ENCODE data around the gene ST3GAL2. TPM values are rescaled to one million over a fixed set of nuclear protein-coding genes. Genes with fewer than 3 reads are reported as not detected.
"Not testable (repeated sequence)": the region's sequence is repeated elsewhere in the genome, so short reads cannot be mapped to it uniquely, and the experiment has no call there.

The ST3GAL2 gene
- total and polyA plus RNA-seq, 5 donors, result 13.3 to 21.3 (median 18.9) TPM

GRCh38 chr16:70450142-70451003 is 11.5 kb upstream of the ST3GAL2 start:
- ATAC-seq; H3K27ac ChIP-seq (ENCODE audit: low read length); H3K4me3 ChIP-seq (ENCODE audit: low read length); H3K9me3 ChIP-seq (ENCODE audit: control insufficient read depth, low read length); H3K4me1 ChIP-seq (ENCODE audit: control insufficient read depth, insufficient read depth, low read length); H3K27me3 ChIP-seq (ENCODE audit: control insufficient read depth, insufficient read depth); intact Hi-C loops (cut with DNase I): not testable (repeated sequence)
- DNase-seq, result peak in 2 of 3 donors; percentile 37 to 38
- WGBS, result 61% methylated on average over 37 of the region's 37 CpGs

- ATAC-seq (no peak), DNase-seq (no peak)
- intact Hi-C loops (cut with DNase I), result no loop called here
- no peaks in the 10 kb centered on the region for H3K4me1 ChIP-seq (ENCODE audit: control insufficient read depth, insufficient read depth, low read length)
- H3K4me3 ChIP-seq (ENCODE audit: low read length), result no peak overlapping the region
- no peaks in the 10 kb centered on the region for H3K27me3 ChIP-seq (ENCODE audit: control insufficient read depth, insufficient read depth)
- 90% methylated on average over 6 of the region's 6 CpGs for WGBS
- no peak overlapping the region for H3K27ac ChIP-seq (ENCODE audit: low read length)
- no peaks in the 10 kb centered on the region for H3K9me3 ChIP-seq (ENCODE audit: control insufficient read depth, low read length)
These were observed 9.2 kb upstream of the ST3GAL2 start for GRCh38 chr16:70448075-70448474.

- H3K9me3 ChIP-seq (ENCODE audit: control insufficient read depth, low read length), result no peaks in the 10 kb centered on the region
- no peak overlapping the region for H3K4me3 ChIP-seq (ENCODE audit: low read length)
- intact Hi-C loops (cut with DNase I), result no loop called here
- H3K4me1 ChIP-seq (ENCODE audit: control insufficient read depth, insufficient read depth, low read length), result no peaks in the 10 kb centered on the region
- ATAC-seq, result peak; percentile 40 to 70
- DNase-seq, result peak in 1 of 3 donors; percentile 18
- 68% methylated on average over 4 of the region's 4 CpGs for WGBS
- H3K27me3 ChIP-seq (ENCODE audit: control insufficient read depth, insufficient read depth), result no peaks in the 10 kb centered on the region
- no peak overlapping the region for H3K27ac ChIP-seq (ENCODE audit: low read length)
These were observed 5.6 kb upstream of the ST3GAL2 start for GRCh38 chr16:70444249-70445063.

GRCh38 chr16:70442344-70442743 is 3.4 kb upstream of the ST3GAL2 start:
- no peak overlapping the region for H3K27ac ChIP-seq (ENCODE audit: low read length)
- H3K27me3 ChIP-seq (ENCODE audit: control insufficient read depth, insufficient read depth), result no peaks in the 10 kb centered on the region
- no peak overlapping the region for H3K4me3 ChIP-seq (ENCODE audit: low read length)
- intact Hi-C loops (cut with DNase I), result no loop called here
- 94% methylated on average over 7 of the region's 7 CpGs for WGBS
- no peaks in the 10 kb centered on the region for H3K9me3 ChIP-seq (ENCODE audit: control insufficient read depth, low read length)
- ATAC-seq (no peak), DNase-seq (no peak)
- peaks cover 7% of the 10 kb centered on the region for H3K4me1 ChIP-seq (ENCODE audit: control insufficient read depth, insufficient read depth, low read length)

GRCh38 chr16:70441406-70441990 is 2.6 kb upstream of the ST3GAL2 start:
- H3K4me1 ChIP-seq (ENCODE audit: control insufficient read depth, insufficient read depth, low read length), result peaks cover 13% of the 10 kb centered on the region
- no peaks in the 10 kb centered on the region for H3K9me3 ChIP-seq (ENCODE audit: control insufficient read depth, low read length)
- H3K4me3 ChIP-seq (ENCODE audit: low read length), result no peak overlapping the region
- intact Hi-C loops (cut with DNase I), result no loop called here
- H3K27me3 ChIP-seq (ENCODE audit: control insufficient read depth, insufficient read depth), result no peaks in the 10 kb centered on the region
- DNase-seq, result no peak
- WGBS, result 87% methylated on average over 8 of the region's 8 CpGs
- ATAC-seq, result no peak
- no peak overlapping the region for H3K27ac ChIP-seq (ENCODE audit: low read length)

- H3K27ac ChIP-seq (ENCODE audit: low read length), result no peak overlapping the region
- 80% methylated on average over 11 of the region's 11 CpGs for WGBS
These were observed 1.3 kb upstream of the ST3GAL2 start for GRCh38 chr16:70440009-70440692.

GRCh38 chr16:70438585-70438968 is 323 bp downstream of the ST3GAL2 start:
- no peaks in the 10 kb centered on the region for H3K27me3 ChIP-seq (ENCODE audit: control insufficient read depth, insufficient read depth)
- H3K4me1 ChIP-seq (ENCODE audit: control insufficient read depth, insufficient read depth, low read length), result peaks cover 20% of the 10 kb centered on the region
- peak in 2 of 3 donors; percentile 52 to 83 for DNase-seq
- H3K9me3 ChIP-seq (ENCODE audit: control insufficient read depth, low read length), result no peaks in the 10 kb centered on the region
- H3K27ac ChIP-seq (ENCODE audit: low read length), result no peak overlapping the region
- peak; percentile 8 to 22 for ATAC-seq
- under 1% methylated on average over 39 of the region's 39 CpGs for WGBS
- peak overlapping the region; percentile 93 for H3K4me3 ChIP-seq (ENCODE audit: low read length)
- intact Hi-C loops (cut with DNase I), result loop anchor here in 2 of 4 donors (10.0 kb wide), 1 partner anchor 54 kb away; no protein-coding TSS in a partner anchor

More at GRCh38 chr16:70440009-70440692, 1.3 kb upstream of the ST3GAL2 start:
- Histone ChIP-seq H3K4me1 (ENCODE audit: control insufficient read depth, insufficient read depth, low read length) (peaks cover 13% of the 10 kb centered on the region), H3K9me3 (ENCODE audit: control insufficient read depth, low read length) (no peaks in the 10 kb centered on the region), H3K27me3 (ENCODE audit: control insufficient read depth, insufficient read depth) (no peaks in the 10 kb centered on the region), H3K4me3 (ENCODE audit: low read length) (no peak overlapping the region)
- intact Hi-C loops (cut with DNase I), result no loop called here
- ATAC-seq (no peak), DNase-seq (no peak)

- H3K27ac ChIP-seq (ENCODE audit: low read length), result peak overlapping the region; percentile 22
- DNase-seq (no peak), ATAC-seq (peak in 1 of 2 donors; percentile 10)
- intact Hi-C loops (cut with DNase I), result loop anchor here in 2 of 4 donors (10.0 kb wide), 1 partner anchor 53 kb away; no protein-coding TSS in a partner anchor
- H3K4me3 ChIP-seq (ENCODE audit: low read length), result peak overlapping the region; percentile 93
- H3K9me3 ChIP-seq (ENCODE audit: control insufficient read depth, low read length), result no peaks in the 10 kb centered on the region
- 8% methylated on average over 22 of the region's 22 CpGs for WGBS
- H3K4me1 ChIP-seq (ENCODE audit: control insufficient read depth, insufficient read depth, low read length), result peaks cover 26% of the 10 kb centered on the region
- no peaks in the 10 kb centered on the region for H3K27me3 ChIP-seq (ENCODE audit: control insufficient read depth, insufficient read depth)
These were observed 1.0 kb downstream of the ST3GAL2 start for GRCh38 chr16:70437582-70438557.

GRCh38 chr16:70437017-70437581 is 1.8 kb downstream of the ST3GAL2 start:
- Histone ChIP-seq H3K4me3 (ENCODE audit: low read length) (no peak overlapping the region), H3K9me3 (ENCODE audit: control insufficient read depth, low read length) (no peaks in the 10 kb centered on the region), H3K4me1 (ENCODE audit: control insufficient read depth, insufficient read depth, low read length) (peaks cover 34% of the 10 kb centered on the region), H3K27ac (ENCODE audit: low read length) (peak overlapping the region; percentile 42), H3K27me3 (ENCODE audit: control insufficient read depth, insufficient read depth) (no peaks in the 10 kb centered on the region)
- 21% methylated on average over 5 of the region's 5 CpGs for WGBS
- no peak for ATAC-seq
- DNase-seq, result no peak
- intact Hi-C loops (cut with DNase I), result loop anchor here in 2 of 4 donors (10.0 kb wide), 1 partner anchor 52 kb away; no protein-coding TSS in a partner anchor
